A673 (cell line): Measurements from ENCODE around the gene FAM227A. TPM values are rescaled to one million over a fixed set of nuclear protein-coding genes. Genes with fewer than 3 reads are reported as not detected.

Experiments
- BruUV-seq: library from RNA; stranded (reverse); fragments of 400-500 nt; replicated peaks from 2 replicates; lab custom pipeline; 2021; lab: Mats Ljungman, UMichigan
- CTCF ChIA-PET: fragments of 300-600 bp; sonication (Branson Sonifier 250); formaldehyde crosslinking; loops from one replicate; lab custom pipeline; 2022; ENCODE audit warnings: antibody characterized with exemption; lab: Charles Lee
- POLR2A ChIA-PET: fragments of 300-600 bp; sonication (Branson Sonifier 250); formaldehyde crosslinking; loops from one replicate; lab custom pipeline; 2022; ENCODE audit warnings: antibody characterized with exemption; ENCODE audit not compliant: low non-redundant PET; lab: Charles Lee
- DNase-seq: peaks from one replicate; pipeline ENCODE4 v3.0.0-alpha.2; 2015; ENCODE audit warnings: low spot score
- H3K27ac ChIP-seq: fragments of 200-600 bp; sonication (generic); 2 replicates; pipeline ENCODE4 v1.5.1; 2016; ENCODE audit warnings: mixed run types, low read depth, mild to moderate bottlenecking, mixed read lengths, antibody characterized with exemption, low read length; ENCODE audit not compliant: poor library complexity, severe bottlenecking
- H3K27me3 ChIP-seq: fragments of 200-600 bp; sonication (generic); replicated peaks from 2 replicates; pipeline ENCODE4 v1.6.1; 2017; ENCODE audit warnings: mixed run types, low read depth, mild to moderate bottlenecking, mixed read lengths, antibody characterized with exemption, low read length; ENCODE audit not compliant: insufficient read depth, poor library complexity
- H3K36me3 ChIP-seq: fragments of 200-600 bp; sonication (generic); 2 replicates; pipeline ENCODE4 v1.6.1; 2016; ENCODE audit warnings: mixed run types, mild to moderate bottlenecking, mixed read lengths, antibody characterized with exemption, low read length; ENCODE audit not compliant: insufficient read depth, poor library complexity, severe bottlenecking
- H3K4me1 ChIP-seq: fragments of 200-600 bp; sonication (generic); 2 replicates; pipeline ENCODE4 v1.6.1; 2017; ENCODE audit warnings: mixed run types, mild to moderate bottlenecking, mixed read lengths, antibody characterized with exemption, low read length; ENCODE audit not compliant: insufficient read depth, poor library complexity, severe bottlenecking
- H3K4me3 ChIP-seq: fragments of 200-600 bp; sonication (generic); 2 replicates; pipeline ENCODE4 v1.5.1; 2016; ENCODE audit warnings: low read depth, mixed run types, mild to moderate bottlenecking, mixed read lengths, low read length; ENCODE audit not compliant: poor library complexity, severe bottlenecking
- H3K9me3 ChIP-seq: fragments of 200-600 bp; sonication (generic); 2 replicates; pipeline ENCODE4 v1.6.1; 2016; ENCODE audit warnings: mixed run types, low read depth, mild to moderate bottlenecking, mixed read lengths, antibody characterized with exemption, low read length; ENCODE audit not compliant: poor library complexity, severe bottlenecking
- EZH2 ChIP-seq: fragments of 200-600 bp; sonication (generic); IDR thresholded peaks from 2 replicates; pipeline ENCODE4 v1.6.1; 2017; ENCODE audit warnings: borderline replicate concordance, low read depth, mild to moderate bottlenecking, mixed read lengths, antibody characterized with exemption, low read length; ENCODE audit not compliant: poor library complexity, severe bottlenecking
- intact Hi-C: fragments of 100-400 bp; cut with micrococcal nuclease; formaldehyde crosslinking; loops from one replicate; pipeline ENCODE4 v1.10.0; 2022; ENCODE audit not compliant: unreplicated experiment
- total RNA-seq: library from RNA; stranded (reverse); gene quantifications from 2 replicates; pipeline ENCODE4 v1.2.3, GENCODE V29; 2021
- TF ChIP-seq, protein P1 (sequence below): fragments of 300-800, 200-600 bp; sonication (generic); conservative IDR thresholded peaks from 2 replicates; pipeline ENCODE4 v1.5.1; 2017; ENCODE audit warnings: low read depth, mild to moderate bottlenecking, antibody characterized with exemption, low read length, moderate library complexity, mixed read lengths

FAM227A gene
- total RNA-seq, 1 experiment from 2014 or later, result 3.8 TPM

GRCh38 chr22:38578505-38578904, 77.7 kb downstream of the FAM227A start:
- CTCF ChIA-PET, result no interaction called here
- no peaks in the 10 kb centered on the region for H3K36me3 ChIP-seq
- BruUV-seq, result no TSS peak
- TF ChIP-seq, protein P1, sequence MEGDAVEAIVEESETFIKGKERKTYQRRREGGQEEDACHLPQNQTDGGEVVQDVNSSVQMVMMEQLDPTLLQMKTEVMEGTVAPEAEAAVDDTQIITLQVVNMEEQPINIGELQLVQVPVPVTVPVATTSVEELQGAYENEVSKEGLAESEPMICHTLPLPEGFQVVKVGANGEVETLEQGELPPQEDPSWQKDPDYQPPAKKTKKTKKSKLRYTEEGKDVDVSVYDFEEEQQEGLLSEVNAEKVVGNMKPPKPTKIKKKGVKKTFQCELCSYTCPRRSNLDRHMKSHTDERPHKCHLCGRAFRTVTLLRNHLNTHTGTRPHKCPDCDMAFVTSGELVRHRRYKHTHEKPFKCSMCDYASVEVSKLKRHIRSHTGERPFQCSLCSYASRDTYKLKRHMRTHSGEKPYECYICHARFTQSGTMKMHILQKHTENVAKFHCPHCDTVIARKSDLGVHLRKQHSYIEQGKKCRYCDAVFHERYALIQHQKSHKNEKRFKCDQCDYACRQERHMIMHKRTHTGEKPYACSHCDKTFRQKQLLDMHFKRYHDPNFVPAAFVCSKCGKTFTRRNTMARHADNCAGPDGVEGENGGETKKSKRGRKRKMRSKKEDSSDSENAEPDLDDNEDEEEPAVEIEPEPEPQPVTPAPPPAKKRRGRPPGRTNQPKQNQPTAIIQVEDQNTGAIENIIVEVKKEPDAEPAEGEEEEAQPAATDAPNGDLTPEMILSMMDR, result no peak
- no peak for TF ChIP-seq EZH2
- no peaks in the 10 kb centered on the region for H3K9me3 ChIP-seq
- no peak for DNase-seq
- no peaks in the 10 kb centered on the region for H3K4me1 ChIP-seq
- no peak overlapping the region for H3K27ac ChIP-seq
- POLR2A ChIA-PET, result no interaction called here
- H3K27me3 ChIP-seq, result no peaks in the 10 kb centered on the region
- H3K4me3 ChIP-seq, result no peak overlapping the region
- intact Hi-C loops, result loop anchor here (10.0 kb wide), 1 partner anchor 224 kb away; no protein-coding TSS in a partner anchor

- Histone ChIP-seq H3K27me3 (no peaks in the 10 kb centered on the region), H3K36me3 (no peaks in the 10 kb centered on the region), H3K27ac (no peak overlapping the region), H3K9me3 (no peaks in the 10 kb centered on the region), H3K4me3 (no peak overlapping the region), H3K4me1 (peaks cover 11% of the 10 kb centered on the region)
- no TSS peak for BruUV-seq
- intact Hi-C loops, result loop anchor here (5.0 to 10.0 kb wide), 2 partner anchors 217 to 520 kb away; no protein-coding TSS in a partner anchor
- no peak for TF ChIP-seq EZH2
- TF ChIP-seq, protein P1, result peak; percentile 72
- peak; percentile 66 for DNase-seq
- CTCF ChIA-PET, result interaction anchor here (0.6 to 2.9 kb wide), 4 partner anchors 159 to 520 kb away, joined by 3 to 13 read pairs (median 4); no protein-coding TSS in a partner anchor
- POLR2A ChIA-PET, result no interaction called here
Observed at GRCh38 chr22:38572065-38572464, 84.1 kb downstream of the FAM227A start.

DNA sequence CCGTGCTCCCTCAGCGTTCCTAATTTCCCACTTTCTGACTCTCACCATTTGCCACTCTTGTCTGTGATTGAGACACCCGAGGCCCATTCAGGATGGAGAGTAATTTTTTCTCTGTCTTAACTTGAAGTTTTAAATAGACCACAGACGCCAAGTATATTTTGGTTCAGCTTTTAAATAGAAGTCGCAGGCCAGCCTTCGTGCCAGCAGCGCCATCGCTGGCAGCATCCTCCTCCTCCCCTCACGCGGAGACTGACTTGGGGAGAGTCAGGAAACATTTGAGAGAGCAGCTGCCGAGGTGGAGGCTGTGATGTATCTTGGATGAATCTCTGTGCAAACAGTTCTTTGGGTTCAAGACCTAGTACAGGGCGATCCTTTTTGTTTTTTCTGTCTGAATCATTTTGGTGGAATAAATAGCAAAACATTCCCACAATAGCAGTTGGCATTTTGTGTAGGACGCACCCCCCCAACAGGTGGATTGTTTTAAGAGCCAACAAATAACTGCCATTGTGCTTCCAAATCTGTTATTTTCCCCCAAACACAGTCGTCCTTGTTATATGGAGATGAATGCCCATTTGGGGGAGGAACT, 85.3 kb downstream of the FAM227A start:
- intact Hi-C loops, result loop anchor here (5.0 to 10.0 kb wide), 2 partner anchors 216 to 519 kb away; no protein-coding TSS in a partner anchor
- DNase-seq, result peak; percentile 50
- peak overlapping the region; percentile 66 for H3K27ac ChIP-seq
- TSS peak; percentile 89 for BruUV-seq
- POLR2A ChIA-PET, result interaction anchor here (0.6 kb wide), 1 partner anchor 82 kb away, joined by 12 read pairs; no protein-coding TSS in a partner anchor
- H3K4me3 ChIP-seq, result peak overlapping the region; percentile 49
- TF ChIP-seq EZH2, result no peak
- TF ChIP-seq, protein P1, result peak; percentile 31
- no peaks in the 10 kb centered on the region for H3K36me3 ChIP-seq
- CTCF ChIA-PET, result interaction anchor here (0.6 to 2.9 kb wide), 3 partner anchors 69 to 763 kb away, joined by 3 to 13 read pairs (median 7); partner anchors contain the start of gene GCAT
- H3K4me1 ChIP-seq, result peaks cover 11% of the 10 kb centered on the region
- H3K27me3 ChIP-seq, result no peaks in the 10 kb centered on the region
- no peaks in the 10 kb centered on the region for H3K9me3 ChIP-seq
